H9 (cell line): ENCODE measurements around the gene NUDT9. TPM values are rescaled to one million over a fixed set of nuclear protein-coding genes. Genes with fewer than 3 reads are reported as not detected.

Experiments used
- DNase-seq: peaks from one replicate; pipeline ENCODE4 v3.0.0-alpha.2; 2017
- H2AFZ ChIP-seq: one replicate; pipeline ENCODE4 v1.6.1; 2013; ENCODE audit warnings: mild to moderate bottlenecking, low read length, control low read depth, moderate library complexity
- H2AK5ac ChIP-seq: 2 replicates; pipeline ENCODE4 v1.6.1; 2013; ENCODE audit warnings: low read length, control low read depth, mixed read lengths; ENCODE audit not compliant: insufficient read length
- H2BK120ac ChIP-seq: one replicate; pipeline ENCODE4 v1.6.1; 2013; ENCODE audit warnings: low read depth, mild to moderate bottlenecking, low read length, control low read depth, inconsistent platforms; ENCODE audit not compliant: poor library complexity, severe bottlenecking
- H2BK12ac ChIP-seq: 2 replicates; pipeline ENCODE4 v1.6.1; 2013; ENCODE audit warnings: low read length, control low read depth, mixed read lengths, low read depth; ENCODE audit not compliant: insufficient read length
- H2BK15ac ChIP-seq: 2 replicates; pipeline ENCODE4 v1.6.1; 2013; ENCODE audit warnings: low read depth, low read length, control low read depth
- H2BK20ac ChIP-seq: one replicate; pipeline ENCODE4 v1.6.1; 2013; ENCODE audit warnings: low read depth, mild to moderate bottlenecking, low read length, control low read depth, inconsistent platforms; ENCODE audit not compliant: poor library complexity, severe bottlenecking
- H2BK5ac ChIP-seq: 2 replicates; pipeline ENCODE4 v1.6.1; 2013; ENCODE audit warnings: low read length, control low read depth, mixed read lengths; ENCODE audit not compliant: insufficient read length
- H3K14ac ChIP-seq: 2 replicates; pipeline ENCODE4 v1.6.1; 2013; ENCODE audit warnings: low read length, control low read depth; ENCODE audit not compliant: insufficient read depth
- H3K18ac ChIP-seq: 2 replicates; pipeline ENCODE4 v1.6.1; 2013; ENCODE audit warnings: low read depth, mild to moderate bottlenecking, mixed read lengths, low read length, control low read depth; ENCODE audit not compliant: insufficient read length
- H3K23ac ChIP-seq: 2 replicates; pipeline ENCODE4 v1.6.1; 2013; ENCODE audit warnings: low read length, control low read depth, mixed read lengths, low read depth; ENCODE audit not compliant: insufficient read length
- H3K23me2 ChIP-seq: 2 replicates; pipeline ENCODE4 v1.6.1; 2013; ENCODE audit warnings: low read depth, mild to moderate bottlenecking, mixed read lengths, low read length, control low read depth; ENCODE audit not compliant: insufficient read length, poor library complexity, severe bottlenecking
- H3K27ac ChIP-seq: 2 replicates; pipeline ENCODE4 v1.5.1; 2013; ENCODE audit warnings: low read length, control low read depth, mixed read lengths, low read depth; ENCODE audit not compliant: insufficient read length
- H3K27me3 ChIP-seq: 2 replicates; pipeline ENCODE4 v1.6.1; 2013; ENCODE audit warnings: low read length, control low read depth, inconsistent platforms; ENCODE audit not compliant: insufficient read depth
- H3K4ac ChIP-seq: 2 replicates; pipeline ENCODE4 v1.6.1; 2013; ENCODE audit warnings: low read depth, mild to moderate bottlenecking, control low read depth, inconsistent platforms, low read length, moderate library complexity
- H3K4me1 ChIP-seq: 2 replicates; pipeline ENCODE4 v1.6.1; 2013; ENCODE audit warnings: low read length, control low read depth, inconsistent platforms; ENCODE audit not compliant: insufficient read depth
- H3K4me2 ChIP-seq: 2 replicates; pipeline ENCODE4 v1.6.1; 2013; ENCODE audit warnings: low read length, control low read depth, mixed read lengths; ENCODE audit not compliant: insufficient read length, insufficient read depth
- H3K56ac ChIP-seq: 2 replicates; pipeline ENCODE4 v1.6.1; 2013; ENCODE audit warnings: low read depth, mild to moderate bottlenecking, mixed read lengths, low read length, control low read depth; ENCODE audit not compliant: insufficient read length
- H3K79me1 ChIP-seq: 2 replicates; pipeline ENCODE4 v1.6.1; 2013; ENCODE audit warnings: low read depth, mild to moderate bottlenecking, moderate library complexity, low read length, control low read depth, inconsistent platforms; ENCODE audit not compliant: insufficient read depth, poor library complexity, severe bottlenecking
- H3K79me2 ChIP-seq: 2 replicates; pipeline ENCODE4 v1.6.1; 2013; ENCODE audit warnings: low read length, control low read depth, inconsistent platforms; ENCODE audit not compliant: insufficient read depth
- H3K9ac ChIP-seq: 2 replicates; pipeline ENCODE4 v1.6.1; 2013; ENCODE audit warnings: low read length, control low read depth, mixed read lengths; ENCODE audit not compliant: insufficient read length; ENCODE audit errors: extremely low read depth
- H3K9me3 ChIP-seq: one replicate; pipeline ENCODE4 v1.6.1; 2013; ENCODE audit warnings: low read depth, low read length, inconsistent platforms; ENCODE audit not compliant: control insufficient read depth
- H3T11ph ChIP-seq: one replicate; pipeline ENCODE4 v1.6.1; 2013; ENCODE audit warnings: mild to moderate bottlenecking, low read length, control low read depth, inconsistent platforms
- H4K20me1 ChIP-seq: one replicate; pipeline ENCODE4 v1.6.1; 2013; ENCODE audit not compliant: control insufficient read depth, insufficient read length, insufficient read depth
- H4K5ac ChIP-seq: 2 replicates; pipeline ENCODE4 v1.6.1; 2013; ENCODE audit warnings: low read depth, mild to moderate bottlenecking, mixed read lengths, low read length, control low read depth; ENCODE audit not compliant: insufficient read length
- H4K8ac ChIP-seq: replicated peaks from 2 replicates; pipeline ENCODE4 v1.6.1; 2013; ENCODE audit warnings: low read length, control low read depth, mixed read lengths, low read depth; ENCODE audit not compliant: insufficient read length
- H4K91ac ChIP-seq: 2 replicates; pipeline ENCODE4 v1.6.1; 2013; ENCODE audit warnings: low read depth, mild to moderate bottlenecking, moderate library complexity, mixed read lengths, low read length, control low read depth; ENCODE audit not compliant: insufficient read length
- H3K27ac Mint-ChIP-seq, 3 experiments: 2 replicates in 2 of 3; 3 replicates in 1 of 3; pipeline ENCODE4 v1.8.0; 2020 to 2021; ENCODE audit warnings: mixed read lengths in 3 of 3, mild to moderate bottlenecking in 1 of 3, moderate library complexity in 1 of 3
- H3K27me3 Mint-ChIP-seq: 2 replicates; pipeline ENCODE4 v1.8.0; 2021; ENCODE audit warnings: low read depth, mild to moderate bottlenecking, moderate library complexity, mixed read lengths
- H3K36me3 Mint-ChIP-seq, 3 experiments: 2 replicates in 2 of 3; 3 replicates in 1 of 3; pipeline ENCODE4 v1.8.0; 2020 to 2021; ENCODE audit warnings: low read depth in 3 of 3, mixed read lengths in 3 of 3; ENCODE audit not compliant: insufficient read depth in 1 of 3
- H3K4me1 Mint-ChIP-seq, 2 experiments: 2 replicates each; pipeline ENCODE4 v1.8.0; 2020; ENCODE audit warnings: mixed read lengths in 2 of 2
- H3K4me3 Mint-ChIP-seq, 2 experiments: 2 replicates in 1 of 2; 3 replicates in 1 of 2; pipeline ENCODE4 v1.8.0; 2020 to 2021; ENCODE audit warnings: mild to moderate bottlenecking in 2 of 2, mixed read lengths in 2 of 2, moderate library complexity in 1 of 2
- H3K9me3 Mint-ChIP-seq, 2 experiments: 2 replicates in 1 of 2; 3 replicates in 1 of 2; pipeline ENCODE4 v1.8.0; 2020; ENCODE audit warnings: mild to moderate bottlenecking in 2 of 2, mixed read lengths in 2 of 2, moderate library complexity in 1 of 2
- CTCF ChIP-seq: fragments of 200-600 bp; sonication (generic); conservative IDR thresholded peaks from 3 replicates; pipeline ENCODE4 v1.8.0; 2021; ENCODE audit warnings: antibody characterized with exemption, mild to moderate bottlenecking
- total RNA-seq: library from RNA; stranded (reverse); gene quantifications from 2 replicates; pipeline ENCODE4 v1.2.1, GENCODE V29; 2021

The NUDT9 gene
- total RNA-seq, 1 experiment from 2014 or later, result 28.5 TPM

GRCh38 chr4:87451537-87451936 lies 29.2 kb downstream of the NUDT9 start:
- no peak overlapping the region for H3K4me2 ChIP-seq
- H3K4me1 Mint-ChIP-seq, result peaks cover 0 to 4% of the 10 kb centered on the region in 2 experiments
- H2AFZ ChIP-seq, result no peak overlapping the region
- no peak overlapping the region for H3K56ac ChIP-seq
- no peak overlapping the region for H2BK15ac ChIP-seq
- peaks cover 7 to 43% (median 30%) of the 10 kb centered on the region in 3 experiments for H3K36me3 Mint-ChIP-seq
- no peak overlapping the region for H3K4ac ChIP-seq
- H3K9me3 Mint-ChIP-seq, result no peaks in the 10 kb centered on the region
- no peak overlapping the region for H4K8ac ChIP-seq
- no peaks in the 10 kb centered on the region for H3K23me2 ChIP-seq
- H4K91ac ChIP-seq, result no peak overlapping the region
- no peak overlapping the region for H3K14ac ChIP-seq
- H2BK120ac ChIP-seq, result no peak overlapping the region
- H3K27me3 ChIP-seq, result no peaks in the 10 kb centered on the region
- H3K9me3 ChIP-seq, result no peaks in the 10 kb centered on the region
- H3K79me2 ChIP-seq, result no peaks in the 10 kb centered on the region
- no peaks in the 10 kb centered on the region for H3K79me1 ChIP-seq
- no peak overlapping the region for H2BK5ac ChIP-seq
- H4K5ac ChIP-seq, result no peak overlapping the region
- H3K23ac ChIP-seq, result no peak overlapping the region
- H3K27ac Mint-ChIP-seq, result no peak overlapping the region
- peak; percentile 36; the same call in 1 of the 3 replicates for TF ChIP-seq CTCF
- H2BK20ac ChIP-seq, result no peak overlapping the region
- no peak overlapping the region for H3K18ac ChIP-seq
- no peaks in the 10 kb centered on the region for H4K20me1 ChIP-seq
- H3K27ac ChIP-seq, result no peak overlapping the region
- no peaks in the 10 kb centered on the region for H3K4me1 ChIP-seq
- H2AK5ac ChIP-seq, result no peak overlapping the region
- H3K4me3 Mint-ChIP-seq, result no peak overlapping the region
- no peak overlapping the region for H3K9ac ChIP-seq
- DNase-seq, result no peak
- no peak overlapping the region for H3T11ph ChIP-seq
- no peaks in the 10 kb centered on the region for H3K27me3 Mint-ChIP-seq
- no peak overlapping the region for H2BK12ac ChIP-seq
